IPS-NIHi7 (cell line): ENCODE results near the gene EPB41.
"Not testable (repeated sequence)": the region's sequence is repeated elsewhere in the genome, so short reads cannot be mapped to it uniquely, and the experiment has no call there.

ENCODE experiments used
- DNase-seq: peaks from one replicate; pipeline ENCODE4 v3.0.0; 2012; ENCODE audit warnings: mixed read lengths; ENCODE audit errors: extremely low spot score

EPB41 gene

DNA sequence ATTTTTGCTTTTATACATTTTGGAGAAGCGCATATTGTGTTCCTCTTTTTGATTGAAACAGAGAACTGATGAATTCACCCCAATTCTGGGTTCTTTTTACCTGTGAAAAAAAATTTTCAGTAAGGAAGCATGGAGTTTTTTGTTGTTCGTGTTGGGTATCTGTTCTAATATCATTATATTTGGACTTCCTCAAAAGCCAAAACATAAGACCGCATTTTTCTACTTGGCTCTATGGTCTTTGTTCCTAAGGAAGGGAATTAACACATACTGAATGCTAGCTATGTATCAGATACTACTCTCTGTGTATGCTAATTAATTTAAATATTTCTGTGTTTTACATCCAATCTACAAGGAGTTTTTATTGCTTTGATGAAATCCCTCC, 12.9 kb downstream of the EPB41 start:
- no peak for DNase-seq

- no peak for DNase-seq
Measured at GRCh38 chr1:28927648-28928313, 13.4 kb downstream of the EPB41 start.

DNA sequence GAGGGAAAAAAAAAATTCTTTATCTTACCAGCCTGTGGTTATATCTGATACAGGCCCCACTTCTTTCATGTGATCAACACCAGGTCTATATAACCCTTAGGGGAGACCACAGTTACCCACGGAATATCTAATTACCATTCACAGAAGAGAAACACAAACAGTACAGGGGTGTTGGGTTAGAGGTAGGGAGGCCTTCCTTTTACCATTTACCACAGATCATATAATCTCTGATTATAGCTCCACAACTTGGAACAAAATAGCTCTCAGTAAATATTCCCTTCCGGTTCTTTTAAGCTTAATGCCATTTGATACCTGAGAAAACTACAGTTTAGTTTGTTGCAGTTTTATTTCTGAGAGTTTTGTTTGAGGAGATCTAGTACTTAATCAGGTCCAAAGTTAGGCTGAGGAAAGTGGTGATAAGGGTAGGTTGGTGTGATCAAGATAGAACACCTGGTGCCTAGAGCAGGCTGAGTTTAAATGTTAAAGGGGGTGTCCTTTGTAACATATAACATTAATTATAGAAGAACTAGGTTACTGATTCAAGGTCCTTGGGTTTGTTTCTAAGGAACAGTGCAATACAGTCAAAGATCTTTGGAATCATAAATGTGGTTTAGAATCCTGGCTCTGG, 14.1 kb downstream of the EPB41 start:
- no peak for DNase-seq

GRCh38 chr1:28933277-28933676, 18.9 kb downstream of the EPB41 start:
- no peak for DNase-seq

GRCh38 chr1:28933918-28934317, 19.5 kb downstream of the EPB41 start:
- DNase-seq = no peak

GRCh38 chr1:28934676-28935075, 20.3 kb downstream of the EPB41 start:
- DNase-seq = no peak

DNA sequence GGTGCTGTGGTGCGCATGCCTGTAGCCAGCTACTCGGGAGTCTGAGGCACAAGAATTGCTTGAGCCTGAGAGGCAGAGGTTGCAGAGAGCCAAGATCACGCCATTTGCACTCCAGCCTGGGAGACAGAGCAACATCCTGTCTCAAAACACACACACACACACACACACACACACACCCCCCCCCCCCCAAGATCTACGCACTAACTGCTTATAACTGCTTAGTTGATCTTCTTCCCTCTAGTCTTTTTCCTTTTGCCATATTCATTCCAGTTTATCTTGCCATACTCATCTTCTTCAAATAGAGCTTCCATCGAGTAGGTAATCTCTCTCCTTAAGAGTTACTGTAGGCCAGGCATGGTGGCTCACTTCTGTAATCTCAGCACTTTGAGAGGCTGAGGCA, 20.9 kb downstream of the EPB41 start:
- no peak for DNase-seq

- no peak for DNase-seq
Measured at GRCh38 chr1:28936094-28936493, 21.7 kb downstream of the EPB41 start.

GRCh38 chr1:28936528-28936927, 22.2 kb downstream of the EPB41 start:
- DNase-seq = no peak

DNA sequence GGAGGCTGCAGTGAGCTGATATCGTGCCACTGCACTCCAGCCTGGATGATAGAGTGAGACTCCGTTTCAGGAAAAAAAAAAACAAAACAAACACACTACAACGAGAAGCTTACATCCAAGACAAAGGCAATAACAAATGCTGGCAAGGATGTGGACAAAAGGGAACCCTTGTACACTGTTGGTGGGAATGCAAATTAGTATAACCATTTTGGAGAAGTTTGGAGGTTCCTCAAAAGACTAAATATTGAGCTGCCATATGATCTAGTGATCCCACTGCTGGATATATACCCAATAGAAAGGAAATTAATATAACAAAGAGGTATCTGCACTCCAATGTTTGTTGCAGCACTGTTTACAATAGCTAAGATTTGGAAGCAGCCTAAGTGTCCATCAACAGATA, 29.2 kb downstream of the EPB41 start:
- not testable (repeated sequence) for DNase-seq

DNA sequence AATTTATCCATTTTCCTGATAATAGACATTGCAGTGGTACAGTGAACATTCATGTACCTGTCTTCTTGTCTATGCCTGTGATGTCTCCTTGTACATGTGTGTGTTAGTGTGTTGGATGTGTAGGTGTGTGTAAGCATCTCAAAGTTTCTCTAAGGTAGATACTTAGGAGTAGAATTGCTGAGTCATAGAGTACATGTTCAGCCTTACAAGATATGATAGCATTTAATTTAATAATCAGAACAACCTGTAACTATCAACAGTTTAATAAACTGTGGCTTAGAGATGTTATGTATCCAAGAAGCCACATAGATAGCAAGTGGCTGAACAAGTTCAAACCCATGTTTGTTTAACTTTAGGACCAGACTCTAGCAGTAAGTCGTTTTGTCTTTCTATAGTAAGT, 35.6 kb downstream of the EPB41 start:
- no peak for DNase-seq

GRCh38 chr1:28950449-28950848, 36.1 kb downstream of the EPB41 start:
- DNase-seq = no peak

GRCh38 chr1:28954126-28954726, 39.9 kb downstream of the EPB41 start:
- DNase-seq = no peak

DNA sequence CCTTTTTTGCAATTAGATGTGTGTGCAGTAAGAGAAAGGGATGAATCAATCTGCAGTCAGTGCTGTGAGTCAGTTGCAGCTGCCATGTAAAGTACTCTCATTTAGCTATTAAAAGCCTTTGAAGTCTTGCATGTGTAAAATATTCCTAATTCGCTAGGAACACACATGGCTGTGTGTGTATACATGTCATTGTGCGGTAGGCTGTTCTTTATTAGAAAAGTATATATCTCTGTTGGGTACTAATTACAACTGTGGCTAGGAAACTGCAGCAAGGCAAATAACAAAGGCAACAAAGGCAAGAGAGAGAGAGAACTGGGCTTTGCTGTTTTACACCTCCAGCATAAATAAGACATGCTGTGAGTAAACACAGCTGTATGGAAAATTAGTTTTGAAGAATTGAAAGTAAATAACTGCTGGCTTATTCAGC, 41.7 kb downstream of the EPB41 start:
- DNase-seq = no peak

DNA sequence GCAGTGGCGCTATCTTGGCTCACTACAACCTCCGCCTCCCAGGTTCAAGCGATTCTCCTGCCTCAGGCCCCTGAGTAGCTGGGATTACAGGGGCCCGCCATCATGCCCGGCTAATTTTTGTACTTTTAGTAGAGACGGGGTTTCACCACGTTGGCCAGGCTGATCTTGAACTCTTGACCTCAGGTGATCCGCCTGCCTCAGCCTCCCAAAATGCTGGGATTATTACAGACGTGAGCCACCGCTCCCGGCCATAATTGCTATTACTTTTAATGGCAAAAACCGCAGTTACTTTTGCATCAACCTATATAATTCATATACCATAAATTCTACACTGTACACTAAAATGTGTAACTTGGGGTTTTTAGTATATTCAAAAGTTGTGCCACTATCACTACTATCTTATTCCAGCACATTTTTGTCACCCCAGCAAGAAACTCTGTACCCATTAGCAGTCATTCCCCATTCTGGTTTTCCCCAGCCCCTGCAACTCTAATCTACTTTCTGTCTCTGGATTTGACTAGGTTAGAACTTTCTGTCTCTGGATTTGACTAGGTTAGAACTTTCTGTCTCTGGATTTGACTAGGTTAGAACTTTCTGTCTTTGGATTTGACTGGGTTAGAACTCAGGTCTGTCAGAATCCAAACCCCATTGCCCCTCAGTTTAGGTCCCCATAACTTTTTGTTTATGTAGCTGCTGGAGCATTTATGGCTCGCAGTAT, 47.9 kb downstream of the EPB41 start:
- DNase-seq = not testable (repeated sequence)

- peak; percentile 33 for DNase-seq
Measured at GRCh38 chr1:28965271-28965870, 51.0 kb downstream of the EPB41 start.

- no peak for DNase-seq
Measured at GRCh38 chr1:28966617-28967016, 52.2 kb downstream of the EPB41 start.

DNA sequence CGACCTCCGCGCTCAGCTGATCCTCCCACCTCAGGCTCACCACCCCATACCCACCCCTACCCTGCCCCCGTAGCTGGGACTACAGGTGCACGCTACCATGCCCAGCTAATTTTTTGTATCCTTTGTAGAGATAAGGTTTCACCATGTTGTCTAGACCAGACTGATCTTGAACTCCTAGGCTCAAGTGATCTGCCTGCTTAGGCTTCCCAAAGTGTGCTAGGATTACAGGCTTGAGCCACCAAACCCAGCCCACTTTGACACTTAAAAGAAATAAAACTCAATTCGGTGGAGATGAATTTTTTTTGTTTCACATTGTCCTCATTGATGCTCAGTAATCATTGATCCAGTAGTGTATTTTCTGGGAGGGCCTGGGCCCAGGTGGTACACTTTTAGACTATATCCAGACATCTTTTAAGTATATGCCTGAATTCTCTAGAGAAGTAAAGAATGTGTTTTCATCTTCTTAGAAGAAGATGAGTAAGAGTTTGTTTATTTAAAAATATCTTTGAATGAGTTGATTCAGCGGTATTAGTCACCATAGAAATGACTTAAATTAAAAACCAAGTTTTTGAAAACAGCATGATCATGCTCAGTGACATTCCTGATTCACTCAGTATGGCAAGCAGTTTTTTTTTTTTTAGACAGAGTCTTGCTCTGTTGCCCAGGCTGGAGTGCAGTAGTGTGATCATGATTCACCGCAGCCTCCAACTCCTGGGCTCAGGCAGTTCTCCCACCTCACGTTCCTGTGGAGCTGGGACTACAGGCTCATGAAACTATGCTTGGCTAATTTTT, 57.8 kb downstream of the EPB41 start:
- no peak for DNase-seq

- no peak for DNase-seq
Measured at GRCh38 chr1:28973596-28974421, 59.4 kb downstream of the EPB41 start.

DNA sequence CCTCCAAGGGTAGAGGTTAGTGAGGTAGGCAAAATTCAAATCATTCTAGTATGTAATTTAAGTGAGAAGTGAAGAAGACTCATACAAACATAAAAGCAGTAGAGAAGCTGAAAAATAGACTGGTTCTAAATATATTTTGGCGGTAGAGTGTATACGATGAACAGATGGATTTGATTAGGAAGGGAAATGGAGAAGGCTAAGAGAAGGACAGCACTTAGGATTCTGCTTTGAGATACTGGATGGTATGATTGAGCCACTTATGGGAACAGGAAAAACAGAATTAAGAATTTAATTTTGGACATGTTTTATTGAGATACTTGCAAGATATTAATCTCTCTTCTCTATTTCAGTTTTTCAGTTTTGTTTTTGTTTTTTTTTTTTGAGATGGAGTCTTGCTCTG, 60.1 kb downstream of the EPB41 start:
- DNase-seq = no peak

GRCh38 chr1:28976248-28976647, 61.9 kb downstream of the EPB41 start:
- no peak for DNase-seq
